NCI-H748 (cell line): Measurements from ENCODE around the gene ZNF74.
A peak's percentile ranks its signal among the peaks of the same experiment; 100 is the strongest.
"Not testable (repeated sequence)": the region's sequence is repeated elsewhere in the genome, so short reads cannot be mapped to it uniquely, and the experiment has no call there.

Experiments
- DNase-seq: peaks from one replicate; lab custom pipeline; 2025; ENCODE audit not compliant: unreplicated experiment; lab: John Stamatoyannopoulos, UW

ZNF74 gene

GRCh38 chr22:20441631-20442484 is 47.9 kb downstream of the ZNF74 start:
- DNase-seq = no peak

GRCh38 chr22:20442485-20443284 is 48.7 kb downstream of the ZNF74 start:
- no peak for DNase-seq

GRCh38 chr22:20444325-20444724 is 50.4 kb downstream of the ZNF74 start:
- DNase-seq = no peak

- DNase-seq = no peak
These were observed 52.5 kb downstream of the ZNF74 start for GRCh38 chr22:20446383-20446970.

- no peak for DNase-seq
These were observed 54.7 kb downstream of the ZNF74 start for GRCh38 chr22:20448630-20449029.

- DNase-seq = no peak
These were observed 56.0 kb downstream of the ZNF74 start for GRCh38 chr22:20449819-20450550.

- no peak for DNase-seq
These were observed 56.6 kb downstream of the ZNF74 start for GRCh38 chr22:20450551-20450906.

- DNase-seq = not testable (repeated sequence)
These were observed 57.3 kb downstream of the ZNF74 start for GRCh38 chr22:20451129-20451778.

- no peak for DNase-seq
These were observed 58.0 kb downstream of the ZNF74 start for GRCh38 chr22:20451920-20452319.

GRCh38 chr22:20453222-20453621 is 59.3 kb downstream of the ZNF74 start:
- DNase-seq = no peak

GRCh38 chr22:20455709-20456063 is 61.7 kb downstream of the ZNF74 start:
- no peak for DNase-seq

- peak; percentile 72 for DNase-seq
These were observed 62.2 kb downstream of the ZNF74 start for GRCh38 chr22:20456064-20456721.

GRCh38 chr22:20456722-20457076 is 62.7 kb downstream of the ZNF74 start:
- no peak for DNase-seq

GRCh38 chr22:20457506-20458240 is 63.7 kb downstream of the ZNF74 start:
- DNase-seq = no peak
